Choroid plexus epithelial cell (primary cell): ENCODE results near the gene KPNA6.
"Not testable (repeated sequence)": the region's sequence is repeated elsewhere in the genome, so short reads cannot be mapped to it uniquely, and the experiment has no call there.

Experiments used
- DNase-seq: peaks from one replicate; pipeline ENCODE4 v3.0.0-alpha.2; 2010; ENCODE audit warnings: low read depth
- H3K4me3 ChIP-seq: 2 replicates; pipeline ENCODE4 v1.5.1; 2011; ENCODE audit warnings: low read depth, mild to moderate bottlenecking, control low read depth, low read length, moderate library complexity
- CTCF ChIP-seq: conservative IDR thresholded peaks from 2 replicates; pipeline ENCODE4 v1.5.1; 2011; ENCODE audit warnings: low read depth, mild to moderate bottlenecking, control low read depth, inconsistent platforms, low read length, moderate library complexity

The KPNA6 gene

GRCh38 chr1:32071758-32072621 is 35.9 kb upstream of the KPNA6 start:
- TF ChIP-seq CTCF, result peak; percentile 8
- peak; percentile 75 for DNase-seq
- H3K4me3 ChIP-seq, result peak overlapping the region; percentile 99

- H3K4me3 ChIP-seq, result peak within 1 kb of the TSS; percentile 99
- peak; percentile 97 for DNase-seq
- no peak for TF ChIP-seq CTCF
These were observed 35.1 kb upstream of the KPNA6 start, which contains the start of gene TMEM39B for GRCh38 chr1:32072622-32073298. Gene TMEM39B (plus strand): TSS chr1:32072939. CDS start chr1:32073048, 109 bp downstream.

- DNase-seq, result no peak
- H3K4me3 ChIP-seq, result peak overlapping the region; percentile 99
- TF ChIP-seq CTCF, result peak; percentile 42
These were observed 34.3 kb upstream of the KPNA6 start for GRCh38 chr1:32073299-32074229.

- no peak overlapping the region for H3K4me3 ChIP-seq
- no peak for DNase-seq
- no peak for TF ChIP-seq CTCF
These were observed 33.0 kb upstream of the KPNA6 start for GRCh38 chr1:32074841-32075240.

GRCh38 chr1:32077451-32077850 is 30.4 kb upstream of the KPNA6 start:
- no peak overlapping the region for H3K4me3 ChIP-seq
- no peak for DNase-seq
- TF ChIP-seq CTCF, result no peak

- DNase-seq, result no peak
- TF ChIP-seq CTCF, result no peak
- no peak overlapping the region for H3K4me3 ChIP-seq
These were observed 25.8 kb upstream of the KPNA6 start for GRCh38 chr1:32082022-32082421.

GRCh38 chr1:32086381-32086780 is 21.5 kb upstream of the KPNA6 start:
- H3K4me3 ChIP-seq, DNase-seq: not testable (repeated sequence)
